Glutamatergic neuron (in vitro differentiated cells): ENCODE data around the gene SERINC3. TPM values are rescaled to one million over a fixed set of nuclear protein-coding genes. Genes with fewer than 3 reads are reported as not detected.

Source experiments
- DNase-seq: peaks from one replicate; pipeline ENCODE4 v3.0.0; 2022
- H3K27ac Mint-ChIP-seq: one replicate; pipeline ENCODE4 v1.8.0; 2020; ENCODE audit warnings: mild to moderate bottlenecking, mixed read lengths, inconsistent platforms; ENCODE audit not compliant: unreplicated experiment
- H3K27me3 Mint-ChIP-seq: one replicate; pipeline ENCODE4 v1.8.0; 2020; ENCODE audit warnings: mild to moderate bottlenecking, moderate library complexity, mixed read lengths, inconsistent platforms; ENCODE audit not compliant: unreplicated experiment
- H3K36me3 Mint-ChIP-seq: one replicate; pipeline ENCODE4 v1.8.0; 2020; ENCODE audit warnings: mild to moderate bottlenecking, mixed read lengths, inconsistent platforms; ENCODE audit not compliant: unreplicated experiment
- H3K4me1 Mint-ChIP-seq: one replicate; pipeline ENCODE4 v1.8.0; 2020; ENCODE audit warnings: mild to moderate bottlenecking, low read depth, mixed read lengths, inconsistent platforms; ENCODE audit not compliant: unreplicated experiment
- H3K4me3 Mint-ChIP-seq: one replicate; pipeline ENCODE4 v1.8.0; 2020; ENCODE audit warnings: mild to moderate bottlenecking, mixed read lengths, inconsistent platforms; ENCODE audit not compliant: unreplicated experiment
- H3K9me3 Mint-ChIP-seq: one replicate; pipeline ENCODE4 v1.8.0; 2020; ENCODE audit warnings: mild to moderate bottlenecking, moderate library complexity, mixed read lengths, inconsistent platforms; ENCODE audit not compliant: unreplicated experiment
- CTCF ChIP-seq: fragments of 200-600 bp; sonication (generic); IDR thresholded peaks from one replicate; pipeline ENCODE4 v1.5.0; 2021; ENCODE audit not compliant: partially characterized antibody, unreplicated experiment
- total RNA-seq: library from RNA; stranded (reverse); fragmentation: NEBNext Ultra II Directional; extraction: Animal tissue kit (Norgen Biotek cat#: 25700); gene quantifications from one replicate; pipeline ENCODE4 v1.2.1, GENCODE V29; 2021; ENCODE audit not compliant: unreplicated experiment

The SERINC3 gene
- total RNA-seq, 1 donor from 2014 or later: 125 TPM

GRCh38 chr20:44497761-44498160 lies 24.1 kb downstream of the SERINC3 start:
- H3K27ac Mint-ChIP-seq: no peak overlapping the region
- no peak overlapping the region for H3K4me3 Mint-ChIP-seq
- H3K27me3 Mint-ChIP-seq: no peaks in the 10 kb centered on the region
- DNase-seq: no peak
- no peaks in the 10 kb centered on the region for H3K9me3 Mint-ChIP-seq
- TF ChIP-seq CTCF: no peak
- H3K36me3 Mint-ChIP-seq: peaks cover 3% of the 10 kb centered on the region
- H3K4me1 Mint-ChIP-seq: no peaks in the 10 kb centered on the region

- Mint-ChIP-seq H3K9me3 (peaks cover 3% of the 10 kb centered on the region), H3K36me3 (peaks cover 3% of the 10 kb centered on the region), H3K4me1 (no peaks in the 10 kb centered on the region), H3K27ac (no peak overlapping the region), H3K27me3 (no peaks in the 10 kb centered on the region), H3K4me3 (no peak overlapping the region)
- TF ChIP-seq CTCF: no peak
- no peak for DNase-seq
These were observed 24.9 kb downstream of the SERINC3 start for GRCh38 chr20:44496976-44497375.

- H3K36me3 Mint-ChIP-seq: no peaks in the 10 kb centered on the region
- H3K9me3 Mint-ChIP-seq: peaks cover 3% of the 10 kb centered on the region
- no peak for TF ChIP-seq CTCF
- H3K4me1 Mint-ChIP-seq: no peaks in the 10 kb centered on the region
- H3K27ac Mint-ChIP-seq: no peak overlapping the region
- no peaks in the 10 kb centered on the region for H3K27me3 Mint-ChIP-seq
- no peak overlapping the region for H3K4me3 Mint-ChIP-seq
- no peak for DNase-seq
These were observed 25.9 kb downstream of the SERINC3 start for GRCh38 chr20:44495802-44496481.

GRCh38 chr20:44495257-44495656 lies 26.6 kb downstream of the SERINC3 start:
- no peak for TF ChIP-seq CTCF
- no peak for DNase-seq
- H3K27me3 Mint-ChIP-seq: no peaks in the 10 kb centered on the region
- H3K9me3 Mint-ChIP-seq: peaks cover 3% of the 10 kb centered on the region
- no peak overlapping the region for H3K4me3 Mint-ChIP-seq
- H3K36me3 Mint-ChIP-seq: no peaks in the 10 kb centered on the region
- H3K27ac Mint-ChIP-seq: no peak overlapping the region
- no peaks in the 10 kb centered on the region for H3K4me1 Mint-ChIP-seq

- Mint-ChIP-seq H3K9me3 (peaks cover 3% of the 10 kb centered on the region), H3K36me3 (no peaks in the 10 kb centered on the region), H3K4me1 (no peaks in the 10 kb centered on the region), H3K27ac (peak overlapping the region; percentile 34), H3K27me3 (no peaks in the 10 kb centered on the region), H3K4me3 (no peak overlapping the region)
- TF ChIP-seq CTCF: no peak
- no peak for DNase-seq
These were observed 27.2 kb downstream of the SERINC3 start for GRCh38 chr20:44494681-44495080.
